ENCODE measurements around the gene TRIM17.
A peak's percentile ranks its signal among the peaks of the same experiment; 100 is the strongest.

TRIM17 gene

GRCh38 chr1:228417061-228417460, 400 bp upstream of the TRIM17 start:
- H3K36me3 ChIP-seq (ENCODE audit: low read depth) = no peaks in the 10 kb centered on the region

GRCh38 chr1:228415853-228416216, 826 bp downstream of the TRIM17 start:
- no peaks in the 10 kb centered on the region for H3K27me3 ChIP-seq (ENCODE audit: insufficient read depth, poor library complexity, severe bottlenecking)

More at GRCh38 chr1:228417061-228417460, 400 bp upstream of the TRIM17 start:
- H3K9me3 ChIP-seq (ENCODE audit: severe bottlenecking) = no peaks in the 10 kb centered on the region
- H3K27ac ChIP-seq (ENCODE audit: poor library complexity, severe bottlenecking) = no peak overlapping the region
- no peak overlapping the region for H3K4me3 ChIP-seq (ENCODE audit: severe bottlenecking)
- peaks cover 10% of the 10 kb centered on the region for H3K4me1 ChIP-seq (ENCODE audit: insufficient read depth, poor library complexity, severe bottlenecking)
- ATAC-seq (ENCODE audit: low read depth) (no peak), DNase-seq (ENCODE audit: low spot score) (no peak)
- TF ChIP-seq CTCF (IDR thresholded peaks at IDR 0.05; ENCODE audit: poor library complexity, severe bottlenecking) = no peak
- no peaks in the 10 kb centered on the region for H3K27me3 ChIP-seq (ENCODE audit: insufficient read depth, poor library complexity, severe bottlenecking)

GRCh38 chr1:228415221-228415620, 1.4 kb downstream of the TRIM17 start:
- DNase-seq (ENCODE audit: low spot score) (no peak), ATAC-seq (ENCODE audit: low read depth) (no peak)
- H3K4me1 ChIP-seq (ENCODE audit: insufficient read depth, poor library complexity, severe bottlenecking) = peaks cover 10% of the 10 kb centered on the region
- no peaks in the 10 kb centered on the region for H3K36me3 ChIP-seq (ENCODE audit: low read depth)
- no peaks in the 10 kb centered on the region for H3K27me3 ChIP-seq (ENCODE audit: insufficient read depth, poor library complexity, severe bottlenecking)
- no peak overlapping the region for H3K27ac ChIP-seq (ENCODE audit: poor library complexity, severe bottlenecking)
- no peak overlapping the region for H3K4me3 ChIP-seq (ENCODE audit: severe bottlenecking)
- no peak for TF ChIP-seq CTCF (IDR thresholded peaks at IDR 0.05; ENCODE audit: poor library complexity, severe bottlenecking)
- no peaks in the 10 kb centered on the region for H3K9me3 ChIP-seq (ENCODE audit: severe bottlenecking)

More at GRCh38 chr1:228415853-228416216, 826 bp downstream of the TRIM17 start:
- Histone ChIP-seq H3K27ac (ENCODE audit: poor library complexity, severe bottlenecking) (no peak overlapping the region), H3K4me3 (ENCODE audit: severe bottlenecking) (peak overlapping the region; percentile 30), H3K9me3 (ENCODE audit: severe bottlenecking) (no peaks in the 10 kb centered on the region), H3K36me3 (ENCODE audit: low read depth) (no peaks in the 10 kb centered on the region), H3K4me1 (ENCODE audit: insufficient read depth, poor library complexity, severe bottlenecking) (peaks cover 10% of the 10 kb centered on the region)
- ATAC-seq (ENCODE audit: low read depth) (no peak), DNase-seq (ENCODE audit: low spot score) (no peak)
- TF ChIP-seq CTCF (IDR thresholded peaks at IDR 0.05; ENCODE audit: poor library complexity, severe bottlenecking) = no peak

- Histone ChIP-seq H3K27ac (ENCODE audit: poor library complexity, severe bottlenecking) (no peak overlapping the region), H3K4me3 (ENCODE audit: severe bottlenecking) (no peak overlapping the region), H3K4me1 (ENCODE audit: insufficient read depth, poor library complexity, severe bottlenecking) (peaks cover 10% of the 10 kb centered on the region), H3K9me3 (ENCODE audit: severe bottlenecking) (no peaks in the 10 kb centered on the region), H3K27me3 (ENCODE audit: insufficient read depth, poor library complexity, severe bottlenecking) (no peaks in the 10 kb centered on the region), H3K36me3 (ENCODE audit: low read depth) (no peaks in the 10 kb centered on the region)
- TF ChIP-seq CTCF (IDR thresholded peaks at IDR 0.05; ENCODE audit: poor library complexity, severe bottlenecking) = no peak
- ATAC-seq (ENCODE audit: low read depth) (no peak), DNase-seq (ENCODE audit: low spot score) (no peak)
Measured at GRCh38 chr1:228414511-228415211, 2.0 kb downstream of the TRIM17 start.

Data from RWPE2 (cell line).